CD14-positive monocyte (primary cell): Measurements from ENCODE around the gene ZNF768. TPM values are rescaled to one million over a fixed set of nuclear protein-coding genes. Genes with fewer than 3 reads are reported as not detected.

Source experiments
- DNase-seq, 3 donors: peaks; one replicate each; pipeline ENCODE4 v3.0.0-alpha.2; 2011 to 2022
- H2AFZ ChIP-seq: 2 replicates; pipeline ENCODE4 v1.6.0; 2012; ENCODE audit warnings: mild to moderate bottlenecking, low read depth, low read length, inconsistent platforms; ENCODE audit not compliant: insufficient read depth, poor library complexity, severe bottlenecking
- H3K27ac ChIP-seq, 2 donors: 1 replicate in 1 of 2; 2 replicates in 1 of 2; pipeline ENCODE4 v1.5.1; 2012 to 2013; ENCODE audit warnings: low read length in 2 of 2, control low read depth in 1 of 2, inconsistent platforms in 1 of 2, low read depth in 1 of 2, mild to moderate bottlenecking in 1 of 2
- H3K27me3 ChIP-seq, 2 donors: one replicate each; pipeline versions ENCODE4 v1.6.0 to v1.6.1; 2011 to 2013; ENCODE audit warnings: low read length in 2 of 2; ENCODE audit not compliant: control insufficient read depth in 2 of 2, insufficient read depth in 2 of 2
- H3K36me3 ChIP-seq, 2 donors: replicated peaks in 1 of 2; 1 replicate in 1 of 2; 2 replicates in 1 of 2; pipeline versions ENCODE4 v1.5.1 to v1.6.1; 2012 to 2013; ENCODE audit warnings: low read length in 2 of 2, control low read depth in 1 of 2, inconsistent platforms in 1 of 2, mild to moderate bottlenecking in 1 of 2; ENCODE audit not compliant: insufficient read depth in 2 of 2, control insufficient read depth in 1 of 2
- H3K4me1 ChIP-seq, 2 donors: 1 replicate in 1 of 2; 2 replicates in 1 of 2; pipeline versions ENCODE4 v1.5.1 to v1.6.1; 2012 to 2013; ENCODE audit warnings: low read length in 2 of 2, control low read depth in 1 of 2, inconsistent platforms in 1 of 2, mild to moderate bottlenecking in 1 of 2, moderate library complexity in 1 of 2; ENCODE audit not compliant: insufficient read depth in 2 of 2, control insufficient read depth in 1 of 2
- H3K4me2 ChIP-seq: replicated peaks from 2 replicates; pipeline ENCODE3; 2012; ENCODE audit warnings: low read length, moderate library complexity, mild to moderate bottlenecking; ENCODE audit not compliant: poor library complexity, severe bottlenecking; ENCODE audit errors: extremely low read depth
- H3K4me3 ChIP-seq, 3 experiments: fragments of 200-600 bp in 1 of 3; sonication (generic) in 1 of 3; replicated peaks in 1 of 3; 1 replicate in 2 of 3; 2 replicates in 1 of 3; pipeline ENCODE4 v1.5.1; 2011 to 2013; ENCODE audit warnings: low read length in 3 of 3, mild to moderate bottlenecking in 3 of 3, control low read depth in 2 of 3, low read depth in 2 of 3, inconsistent platforms in 1 of 3, moderate library complexity in 1 of 3
- H3K79me2 ChIP-seq: 2 replicates; pipeline ENCODE4 v1.6.0; 2012; ENCODE audit warnings: mild to moderate bottlenecking, control low read depth, inconsistent platforms, low read length, moderate library complexity; ENCODE audit not compliant: insufficient read depth
- H3K9ac ChIP-seq: 2 replicates; pipeline ENCODE4 v1.6.0; 2017; ENCODE audit warnings: low read length, mild to moderate bottlenecking; ENCODE audit not compliant: insufficient read depth, poor library complexity, severe bottlenecking
- H3K9me3 ChIP-seq, 2 donors: replicated peaks in 1 of 2; 1 replicate in 1 of 2; 2 replicates in 1 of 2; pipeline versions ENCODE4 v1.5.1 to v1.6.1; 2012 to 2013; ENCODE audit warnings: low read length in 2 of 2, control low read depth in 1 of 2; ENCODE audit not compliant: control insufficient read depth in 1 of 2, insufficient read depth in 1 of 2
- H4K20me1 ChIP-seq: 2 replicates; pipeline ENCODE4 v1.6.0; 2012; ENCODE audit warnings: mild to moderate bottlenecking, low read length, control low read depth, moderate library complexity; ENCODE audit not compliant: insufficient read depth
- H3K27ac Mint-ChIP-seq, 7 donors: one replicate each; pipeline ENCODE4 v1.8.0; 2020; ENCODE audit warnings: mild to moderate bottlenecking in 7 of 7, mixed read lengths in 7 of 7, moderate library complexity in 6 of 7, inconsistent platforms in 2 of 7
- H3K27me3 Mint-ChIP-seq, 3 donors: one replicate each; pipeline ENCODE4 v1.8.0; 2021 to 2022; ENCODE audit warnings: low read depth in 3 of 3, mild to moderate bottlenecking in 3 of 3, mixed read lengths in 3 of 3, moderate library complexity in 3 of 3, inconsistent platforms in 1 of 3
- H3K36me3 Mint-ChIP-seq, 2 donors: one replicate each; pipeline ENCODE4 v1.8.0; 2020; ENCODE audit warnings: mixed read lengths in 2 of 2, inconsistent platforms in 1 of 2, mild to moderate bottlenecking in 1 of 2
- H3K4me1 Mint-ChIP-seq: one replicate; pipeline ENCODE4 v1.8.0; 2020; ENCODE audit warnings: mild to moderate bottlenecking, mixed read lengths
- H3K4me3 Mint-ChIP-seq, 2 donors: one replicate each; pipeline ENCODE4 v1.8.0; 2020; ENCODE audit warnings: mild to moderate bottlenecking in 2 of 2, mixed read lengths in 2 of 2, moderate library complexity in 1 of 2
- H3K9me3 Mint-ChIP-seq, 7 donors: one replicate each; pipeline ENCODE4 v1.8.0; 2020 to 2022; ENCODE audit warnings: mixed read lengths in 7 of 7, mild to moderate bottlenecking in 6 of 7, moderate library complexity in 6 of 7, inconsistent platforms in 2 of 7
- WGBS: methylation state at CpG from one replicate; pipeline ENCODE4 v1.1.5; 2013; ENCODE audit warnings: missing lambda C conversion rate; ENCODE audit not compliant: insufficient coverage; 5-methylcytosine and 5-hydroxymethylcytosine counted together
- intact Hi-C, 2 donors: fragments of 100-400 bp; cut with micrococcal nuclease; formaldehyde crosslinking; loops; one replicate each; pipeline versions ENCODE4 v1.15.0 to v1.15.1; 2023
- polyA plus RNA-seq, 3 donors: library from polyadenylated mRNA; depleted of rRNA in 1 of 3; unstranded in 2 of 3; stranded (reverse) in 1 of 3; fragments of 300-500 nt in 2 of 3; fragments of >200 nt in 1 of 3; fragmentation: Illumina TruSeq in 2 of 3; gene quantifications; 1 replicate in 2 of 3; 2 replicates in 1 of 3; pipeline ENCODE4 v1.2.3, GENCODE V29; 2012 to 2021
- TF ChIP-seq, protein P1 (sequence below): fragments of 200-600 bp; IDR thresholded peaks from one replicate; pipeline ENCODE4 v1.8.0; 2022; ENCODE audit warnings: antibody characterized with exemption, mild to moderate bottlenecking

Gene ZNF768
- polyA plus RNA-seq, 3 donors = 2.8 to 13.4 (median 3.0) TPM

DNA sequence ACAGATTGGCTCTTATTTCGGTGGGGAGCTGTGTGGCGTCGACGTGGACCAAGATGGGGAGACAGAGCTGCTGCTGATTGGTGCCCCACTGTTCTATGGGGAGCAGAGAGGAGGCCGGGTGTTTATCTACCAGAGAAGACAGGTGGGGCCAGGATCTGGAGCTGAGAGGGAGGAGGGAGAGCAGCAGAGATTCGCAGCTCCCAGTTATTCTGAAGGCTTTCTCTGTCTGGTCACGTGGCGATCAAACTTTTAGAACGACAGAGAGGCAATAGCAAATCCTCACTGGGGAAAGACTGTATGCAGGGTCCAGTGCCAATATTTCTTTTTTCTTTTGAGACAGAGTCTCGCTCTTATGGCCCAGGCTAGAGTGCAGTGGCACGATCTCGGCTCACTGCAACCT, 31.7 kb downstream of the ZNF768 start:
- H3K9me3 Mint-ChIP-seq = no peaks in the 10 kb centered on the region
- H3K27me3 Mint-ChIP-seq = peaks cover 0 to 2% (median 0%) of the 10 kb centered on the region in 3 donors
- peaks cover 67 to 95% of the 10 kb centered on the region in 2 donors for H3K36me3 Mint-ChIP-seq
- 96% methylated on average over 9 of the region's 12 CpGs for WGBS
- H3K27ac Mint-ChIP-seq = peak overlapping the region in 3 of 7 donors; percentile 5 to 70 (median 51)
- no peak for DNase-seq
- Histone ChIP-seq H4K20me1 (peaks cover 95% of the 10 kb centered on the region), H3K4me3 (no peak overlapping the region), H3K27me3 (no peaks in the 10 kb centered on the region), H3K36me3 (peaks cover 93 to 94% of the 10 kb centered on the region in 2 donors), H3K79me2 (peaks cover 24% of the 10 kb centered on the region), H3K4me2 (no peak overlapping the region), H3K9me3 (no peaks in the 10 kb centered on the region), H3K4me1 (no peaks in the 10 kb centered on the region), H3K27ac (no peak overlapping the region), H3K9ac (no peak overlapping the region), H2AFZ (no peak overlapping the region)
- TF ChIP-seq, protein P1, sequence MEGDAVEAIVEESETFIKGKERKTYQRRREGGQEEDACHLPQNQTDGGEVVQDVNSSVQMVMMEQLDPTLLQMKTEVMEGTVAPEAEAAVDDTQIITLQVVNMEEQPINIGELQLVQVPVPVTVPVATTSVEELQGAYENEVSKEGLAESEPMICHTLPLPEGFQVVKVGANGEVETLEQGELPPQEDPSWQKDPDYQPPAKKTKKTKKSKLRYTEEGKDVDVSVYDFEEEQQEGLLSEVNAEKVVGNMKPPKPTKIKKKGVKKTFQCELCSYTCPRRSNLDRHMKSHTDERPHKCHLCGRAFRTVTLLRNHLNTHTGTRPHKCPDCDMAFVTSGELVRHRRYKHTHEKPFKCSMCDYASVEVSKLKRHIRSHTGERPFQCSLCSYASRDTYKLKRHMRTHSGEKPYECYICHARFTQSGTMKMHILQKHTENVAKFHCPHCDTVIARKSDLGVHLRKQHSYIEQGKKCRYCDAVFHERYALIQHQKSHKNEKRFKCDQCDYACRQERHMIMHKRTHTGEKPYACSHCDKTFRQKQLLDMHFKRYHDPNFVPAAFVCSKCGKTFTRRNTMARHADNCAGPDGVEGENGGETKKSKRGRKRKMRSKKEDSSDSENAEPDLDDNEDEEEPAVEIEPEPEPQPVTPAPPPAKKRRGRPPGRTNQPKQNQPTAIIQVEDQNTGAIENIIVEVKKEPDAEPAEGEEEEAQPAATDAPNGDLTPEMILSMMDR = no peak
- intact Hi-C loops = no loop called here
- H3K4me1 Mint-ChIP-seq = peaks cover 5% of the 10 kb centered on the region
- H3K4me3 Mint-ChIP-seq = no peak overlapping the region

GRCh38 chr16:30493941-30494488, 32.4 kb downstream of the ZNF768 start:
- no peak overlapping the region for H3K4me2 ChIP-seq
- no peak overlapping the region for H3K27ac ChIP-seq
- H3K79me2 ChIP-seq = peaks cover 26% of the 10 kb centered on the region
- no peak overlapping the region for H3K4me3 ChIP-seq
- Mint-ChIP-seq H3K9me3 (no peaks in the 10 kb centered on the region), H3K4me1 (peaks cover 7% of the 10 kb centered on the region), H3K27ac (peak overlapping the region in 2 of 7 donors; percentile 6 to 51), H3K27me3 (peaks cover 0 to 2% (median 0%) of the 10 kb centered on the region in 3 donors), H3K36me3 (peaks cover 69 to 96% of the 10 kb centered on the region in 2 donors), H3K4me3 (no peak overlapping the region)
- intact Hi-C loops = no loop called here
- no peak overlapping the region for H3K9ac ChIP-seq
- H3K27me3 ChIP-seq = no peaks in the 10 kb centered on the region
- no peaks in the 10 kb centered on the region for H3K4me1 ChIP-seq
- peaks cover 98% of the 10 kb centered on the region for H4K20me1 ChIP-seq
- no peak for DNase-seq
- H3K9me3 ChIP-seq = no peaks in the 10 kb centered on the region
- TF ChIP-seq, protein P1 = no peak
- H3K36me3 ChIP-seq = peaks cover 94 to 97% of the 10 kb centered on the region in 2 donors
- WGBS = 100% methylated on average over 9 of the region's 11 CpGs
- no peak overlapping the region for H2AFZ ChIP-seq
